HEK293 (cell line): ENCODE data around the gene PET117.

Experiments
- CTCF ChIA-PET: fragments of 350-600 bp; formaldehyde crosslinking; extraction: SDS; loops from one replicate; lab custom pipeline; 2021; ENCODE audit warnings: antibody characterized with exemption; lab: Yijun Ruan, JAX
- POLR2A ChIA-PET: fragments of 300-600 bp; formaldehyde crosslinking; extraction: SDS; loops from one replicate; lab custom pipeline; 2020; ENCODE audit warnings: antibody characterized with exemption, inconsistent platforms; lab: Yijun Ruan, JAX
- H3K27ac ChIP-seq: fragments of 200-500 bp; sonication (Bioruptor generic); 2 replicates; pipeline ENCODE4 v1.5.1; 2014; ENCODE audit warnings: low read depth, low read length, control low read depth, inconsistent platforms; ENCODE audit errors: extremely low read depth
- H3K36me3 ChIP-seq, 2 experiments: fragments of 200-500 bp in 1 of 2; sonication (Bioruptor generic) in 1 of 2; 1 replicate in 1 of 2; 2 replicates in 1 of 2; pipeline ENCODE4 v1.5.1; 2014 to 2017; ENCODE audit warnings: inconsistent platforms in 2 of 2, low read length in 2 of 2; ENCODE audit not compliant: control insufficient read depth in 2 of 2, insufficient read depth in 1 of 2
- H3K4me1 ChIP-seq: fragments of 200-500 bp; sonication (Bioruptor generic); 2 replicates; pipeline ENCODE4 v1.5.1; 2014; ENCODE audit warnings: mild to moderate bottlenecking, low read length, inconsistent platforms; ENCODE audit not compliant: control insufficient read depth, insufficient read depth
- H3K4me3 ChIP-seq: 2 replicates; pipeline ENCODE4 v1.5.1; 2011; ENCODE audit warnings: low read depth, mild to moderate bottlenecking, control low read depth, low read length, moderate library complexity
- H3K9me3 ChIP-seq: fragments of 200-500 bp; sonication (Bioruptor generic); 2 replicates; pipeline ENCODE4 v1.5.1; 2014; ENCODE audit warnings: low read depth, low read length, inconsistent platforms; ENCODE audit not compliant: control insufficient read depth, insufficient read depth
- OVOL3 ChIP-seq: fragments of 450-650 bp; formaldehyde crosslinking; IDR thresholded peaks from 2 replicates; pipeline ENCODE4 v1.5.1; 2016; ENCODE audit warnings: missing biosample characterization, missing genetic modification characterization
- RBAK ChIP-seq: fragments of 450-650 bp; formaldehyde crosslinking; IDR thresholded peaks from 2 replicates; pipeline ENCODE4 v1.5.1; 2016; ENCODE audit warnings: missing biosample characterization, missing genetic modification characterization
- WT1 ChIP-seq: fragments of 450-650 bp; formaldehyde crosslinking; IDR thresholded peaks from 2 replicates; pipeline ENCODE4 v1.5.1; 2016; ENCODE audit warnings: missing biosample characterization, missing genetic modification characterization
- ZBTB7A ChIP-seq: fragments of 450-650 bp; formaldehyde crosslinking; IDR thresholded peaks from 2 replicates; pipeline ENCODE4 v1.5.1; 2016; ENCODE audit warnings: low read depth, missing biosample characterization, missing genetic modification characterization
- ZEB2 ChIP-seq: fragments of 450-650 bp; formaldehyde crosslinking; IDR thresholded peaks from 2 replicates; pipeline ENCODE4 v1.5.1; 2016; ENCODE audit warnings: missing biosample characterization, missing genetic modification characterization
- ZFP69B ChIP-seq: fragments of 450-650 bp; formaldehyde crosslinking; IDR thresholded peaks from 2 replicates; pipeline ENCODE4 v1.5.1; 2016; ENCODE audit warnings: missing biosample characterization, missing genetic modification characterization
- ZNF10 ChIP-seq: fragments of 450-650 bp; formaldehyde crosslinking; IDR thresholded peaks from 2 replicates; pipeline ENCODE4 v1.5.1; 2017; ENCODE audit warnings: missing biosample characterization, missing genetic modification characterization
- ZNF132 ChIP-seq: fragments of 450-650 bp; formaldehyde crosslinking; IDR thresholded peaks from 2 replicates; pipeline ENCODE4 v1.5.1; 2017; ENCODE audit warnings: missing biosample characterization, missing genetic modification characterization, borderline replicate concordance
- ZNF16 ChIP-seq: fragments of 450-650 bp; formaldehyde crosslinking; IDR thresholded peaks from 2 replicates; pipeline ENCODE4 v1.5.1; 2016; ENCODE audit warnings: low read depth, missing biosample characterization, missing genetic modification characterization
- ZNF174 ChIP-seq: fragments of 450-650 bp; formaldehyde crosslinking; IDR thresholded peaks from 2 replicates; pipeline ENCODE4 v1.5.0; 2017; ENCODE audit warnings: missing biosample characterization, mild to moderate bottlenecking, missing genetic modification characterization
- ZNF23 ChIP-seq: fragments of 450-650 bp; formaldehyde crosslinking; IDR thresholded peaks from 2 replicates; pipeline ENCODE4 v1.5.1; 2016; ENCODE audit warnings: missing biosample characterization, missing genetic modification characterization, borderline replicate concordance
- ZNF311 ChIP-seq: fragments of 450-650 bp; formaldehyde crosslinking; IDR thresholded peaks from 2 replicates; pipeline ENCODE4 v1.5.1; 2017; ENCODE audit warnings: missing biosample characterization, missing genetic modification characterization, borderline replicate concordance
- ZNF366 ChIP-seq: fragments of 450-650 bp; formaldehyde crosslinking; conservative IDR thresholded peaks from 2 replicates; pipeline ENCODE4 v1.5.1; 2016; ENCODE audit warnings: missing biosample characterization, missing genetic modification characterization
- ZNF416 ChIP-seq: fragments of 450-650 bp; formaldehyde crosslinking; IDR thresholded peaks from 2 replicates; pipeline ENCODE4 v1.5.1; 2016; ENCODE audit warnings: missing biosample characterization, missing genetic modification characterization
- ZNF549 ChIP-seq: fragments of 450-650 bp; IDR thresholded peaks from 2 replicates; pipeline ENCODE4 v1.5.1; 2018; ENCODE audit warnings: missing biosample characterization, missing genetic modification characterization, mild to moderate bottlenecking, inconsistent platforms, moderate library complexity
- ZNF621 ChIP-seq: fragments of 450-650 bp; formaldehyde crosslinking; IDR thresholded peaks from 2 replicates; pipeline ENCODE4 v1.5.1; 2017; ENCODE audit warnings: missing biosample characterization, missing genetic modification characterization
- ZNF670 ChIP-seq: fragments of 450-650 bp; formaldehyde crosslinking; IDR thresholded peaks from 2 replicates; pipeline ENCODE4 v1.5.1; 2016; ENCODE audit warnings: missing biosample characterization, missing genetic modification characterization, low read depth
- ZSCAN16 ChIP-seq: fragments of 450-650 bp; formaldehyde crosslinking; IDR thresholded peaks from 2 replicates; pipeline ENCODE4 v1.5.1; 2016; ENCODE audit warnings: missing biosample characterization, missing genetic modification characterization
- TF ChIP-seq, protein P1 (sequence below): fragments of 450-650 bp; formaldehyde crosslinking; IDR thresholded peaks from 2 replicates; pipeline ENCODE4 v1.5.1; 2016; ENCODE audit warnings: missing biosample characterization, missing genetic modification characterization
- TF ChIP-seq, protein P2 (sequence below): fragments of 450-650 bp; formaldehyde crosslinking; IDR thresholded peaks from 2 replicates; pipeline ENCODE4 v1.5.1; 2016; ENCODE audit warnings: missing biosample characterization, missing genetic modification characterization
- TF ChIP-seq, protein P3 (sequence below): fragments of 450-650 bp; formaldehyde crosslinking; IDR thresholded peaks from 2 replicates; pipeline ENCODE4 v1.5.1; 2016; ENCODE audit warnings: missing biosample characterization, missing genetic modification characterization, borderline replicate concordance
- TF ChIP-seq, protein P4 (sequence below): fragments of 450-650 bp; IDR thresholded peaks from 2 replicates; pipeline ENCODE4 v1.5.1; 2018; ENCODE audit warnings: missing biosample characterization, mild to moderate bottlenecking, missing genetic modification characterization
- TF ChIP-seq, protein P5 (sequence below): fragments of 450-650 bp; formaldehyde crosslinking; IDR thresholded peaks from 2 replicates; pipeline ENCODE4 v1.5.1; 2016; ENCODE audit warnings: missing biosample characterization, missing genetic modification characterization, low read depth

Gene PET117

DNA sequence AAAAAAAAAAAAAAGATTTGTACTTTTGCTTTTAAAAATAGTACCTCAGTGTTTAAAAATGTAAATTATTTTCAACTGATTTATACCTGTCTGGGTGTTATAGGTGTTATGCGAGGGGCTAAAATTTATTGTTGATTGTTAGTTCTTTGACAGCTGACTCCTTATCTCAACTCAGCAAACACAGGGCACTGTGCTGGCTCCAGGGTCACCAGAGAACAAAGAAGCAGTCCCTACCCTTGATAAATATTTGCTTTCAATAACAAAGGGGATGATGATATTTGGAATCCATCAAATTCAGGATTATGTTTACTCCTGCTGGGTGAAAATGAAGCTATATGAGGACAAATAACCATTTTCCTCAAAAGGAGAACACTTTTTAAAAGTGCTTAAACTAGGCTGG, 34.2 kb upstream of the PET117 start (continued):
- TF ChIP-seq, protein P1, sequence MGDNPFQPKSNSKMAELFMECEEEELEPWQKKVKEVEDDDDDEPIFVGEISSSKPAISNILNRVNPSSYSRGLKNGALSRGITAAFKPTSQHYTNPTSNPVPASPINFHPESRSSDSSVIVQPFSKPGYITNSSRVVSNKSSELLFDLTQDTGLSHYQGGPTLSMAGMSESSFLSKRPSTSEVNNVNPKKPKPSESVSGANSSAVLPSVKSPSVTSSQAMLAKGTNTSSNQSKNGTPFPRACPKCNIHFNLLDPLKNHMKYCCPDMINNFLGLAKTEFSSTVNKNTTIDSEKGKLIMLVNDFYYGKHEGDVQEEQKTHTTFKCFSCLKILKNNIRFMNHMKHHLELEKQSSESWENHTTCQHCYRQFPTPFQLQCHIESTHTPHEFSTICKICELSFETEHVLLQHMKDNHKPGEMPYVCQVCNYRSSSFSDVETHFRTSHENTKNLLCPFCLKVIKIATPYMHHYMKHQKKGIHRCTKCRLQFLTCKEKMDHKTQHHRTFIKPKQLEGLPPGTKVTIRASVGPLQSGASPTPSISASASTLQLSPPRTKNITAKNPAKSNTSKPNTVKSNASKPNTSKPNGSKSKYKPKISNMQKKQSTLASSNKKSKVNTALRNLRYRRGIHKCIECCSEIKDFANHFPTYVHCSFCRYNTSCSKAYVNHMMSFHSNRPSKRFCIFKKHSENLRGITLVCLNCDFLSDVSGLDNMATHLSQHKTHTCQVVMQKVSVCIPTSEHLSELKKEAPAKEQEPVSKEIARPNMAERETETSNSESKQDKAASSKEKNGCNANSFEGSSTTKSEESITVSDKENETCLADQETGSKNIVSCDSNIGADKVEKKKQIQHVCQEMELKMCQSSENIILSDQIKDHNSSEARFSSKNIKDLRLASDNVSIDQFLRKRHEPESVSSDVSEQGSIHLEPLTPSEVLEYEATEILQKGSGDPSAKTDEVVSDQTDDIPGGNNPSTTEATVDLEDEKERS (tag by site-specific recombination): no peak
- TF ChIP-seq ZNF416 (tag by site-specific recombination) (no peak), ZFP69B (no peak), ZNF366 (tag by site-specific recombination) (no peak), OVOL3 (no peak), ZNF670 (tag by site-specific recombination) (no peak), RBAK (tag by site-specific recombination) (no peak), ZNF621 (no peak), ZEB2 (tag by site-specific recombination) (no peak), WT1 (tag by site-specific recombination) (no peak), ZNF174 (tag by site-specific recombination) (no peak)

DNA sequence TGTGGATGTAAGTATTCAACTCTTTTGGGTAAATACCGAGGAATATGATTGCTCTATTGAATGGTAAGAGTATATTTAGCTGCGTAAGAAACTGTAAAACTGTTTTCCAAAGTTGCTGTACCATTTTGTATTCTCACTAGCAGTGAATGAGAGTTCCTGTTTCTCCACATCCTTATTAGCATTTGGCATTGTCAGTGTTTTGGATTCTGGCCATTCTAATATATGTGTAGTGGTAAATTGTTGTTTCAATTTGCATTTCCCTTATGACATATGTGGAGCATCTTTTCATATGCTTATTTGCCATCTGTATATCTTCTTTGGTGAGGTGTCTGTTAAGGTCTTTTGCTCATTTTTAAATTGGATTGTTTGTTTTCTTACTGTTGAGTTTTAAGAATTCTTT, 29.3 kb upstream of the PET117 start:
- Histone ChIP-seq H3K36me3 (no peaks in the 10 kb centered on the region), H3K4me1 (no peaks in the 10 kb centered on the region), H3K9me3 (no peaks in the 10 kb centered on the region), H3K27ac (no peak overlapping the region), H3K4me3 (no peak overlapping the region)
- POLR2A ChIA-PET: no interaction called here
- CTCF ChIA-PET: no interaction called here
- TF ChIP-seq ZNF132: no peak
- no peak for TF ChIP-seq ZNF549 (tag by site-specific recombination)
- no peak for TF ChIP-seq ZNF311 (tag by site-specific recombination)
- TF ChIP-seq, protein P2, sequence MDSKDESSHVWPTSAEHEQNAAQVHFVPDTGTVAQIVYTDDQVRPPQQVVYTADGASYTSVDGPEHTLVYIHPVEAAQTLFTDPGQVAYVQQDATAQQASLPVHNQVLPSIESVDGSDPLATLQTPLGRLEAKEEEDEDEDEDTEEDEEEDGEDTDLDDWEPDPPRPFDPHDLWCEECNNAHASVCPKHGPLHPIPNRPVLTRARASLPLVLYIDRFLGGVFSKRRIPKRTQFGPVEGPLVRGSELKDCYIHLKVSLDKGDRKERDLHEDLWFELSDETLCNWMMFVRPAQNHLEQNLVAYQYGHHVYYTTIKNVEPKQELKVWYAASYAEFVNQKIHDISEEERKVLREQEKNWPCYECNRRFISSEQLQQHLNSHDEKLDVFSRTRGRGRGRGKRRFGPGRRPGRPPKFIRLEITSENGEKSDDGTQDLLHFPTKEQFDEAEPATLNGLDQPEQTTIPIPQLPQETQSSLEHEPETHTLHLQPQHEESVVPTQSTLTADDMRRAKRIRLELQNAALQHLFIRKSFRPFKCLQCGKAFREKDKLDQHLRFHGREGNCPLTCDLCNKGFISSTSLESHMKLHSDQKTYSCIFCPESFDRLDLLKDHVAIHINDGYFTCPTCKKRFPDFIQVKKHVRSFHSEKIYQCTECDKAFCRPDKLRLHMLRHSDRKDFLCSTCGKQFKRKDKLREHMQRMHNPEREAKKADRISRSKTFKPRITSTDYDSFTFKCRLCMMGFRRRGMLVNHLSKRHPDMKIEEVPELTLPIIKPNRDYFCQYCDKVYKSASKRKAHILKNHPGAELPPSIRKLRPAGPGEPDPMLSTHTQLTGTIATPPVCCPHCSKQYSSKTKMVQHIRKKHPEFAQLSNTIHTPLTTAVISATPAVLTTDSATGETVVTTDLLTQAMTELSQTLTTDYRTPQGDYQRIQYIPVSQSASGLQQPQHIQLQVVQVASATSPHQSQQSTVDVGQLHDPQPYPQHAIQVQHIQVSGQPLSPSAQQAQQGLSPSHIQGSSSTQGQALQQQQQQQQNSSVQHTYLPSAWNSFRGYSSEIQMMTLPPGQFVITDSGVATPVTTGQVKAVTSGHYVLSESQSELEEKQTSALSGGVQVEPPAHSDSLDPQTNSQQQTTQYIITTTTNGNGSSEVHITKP: no peak
- TF ChIP-seq, protein P3, sequence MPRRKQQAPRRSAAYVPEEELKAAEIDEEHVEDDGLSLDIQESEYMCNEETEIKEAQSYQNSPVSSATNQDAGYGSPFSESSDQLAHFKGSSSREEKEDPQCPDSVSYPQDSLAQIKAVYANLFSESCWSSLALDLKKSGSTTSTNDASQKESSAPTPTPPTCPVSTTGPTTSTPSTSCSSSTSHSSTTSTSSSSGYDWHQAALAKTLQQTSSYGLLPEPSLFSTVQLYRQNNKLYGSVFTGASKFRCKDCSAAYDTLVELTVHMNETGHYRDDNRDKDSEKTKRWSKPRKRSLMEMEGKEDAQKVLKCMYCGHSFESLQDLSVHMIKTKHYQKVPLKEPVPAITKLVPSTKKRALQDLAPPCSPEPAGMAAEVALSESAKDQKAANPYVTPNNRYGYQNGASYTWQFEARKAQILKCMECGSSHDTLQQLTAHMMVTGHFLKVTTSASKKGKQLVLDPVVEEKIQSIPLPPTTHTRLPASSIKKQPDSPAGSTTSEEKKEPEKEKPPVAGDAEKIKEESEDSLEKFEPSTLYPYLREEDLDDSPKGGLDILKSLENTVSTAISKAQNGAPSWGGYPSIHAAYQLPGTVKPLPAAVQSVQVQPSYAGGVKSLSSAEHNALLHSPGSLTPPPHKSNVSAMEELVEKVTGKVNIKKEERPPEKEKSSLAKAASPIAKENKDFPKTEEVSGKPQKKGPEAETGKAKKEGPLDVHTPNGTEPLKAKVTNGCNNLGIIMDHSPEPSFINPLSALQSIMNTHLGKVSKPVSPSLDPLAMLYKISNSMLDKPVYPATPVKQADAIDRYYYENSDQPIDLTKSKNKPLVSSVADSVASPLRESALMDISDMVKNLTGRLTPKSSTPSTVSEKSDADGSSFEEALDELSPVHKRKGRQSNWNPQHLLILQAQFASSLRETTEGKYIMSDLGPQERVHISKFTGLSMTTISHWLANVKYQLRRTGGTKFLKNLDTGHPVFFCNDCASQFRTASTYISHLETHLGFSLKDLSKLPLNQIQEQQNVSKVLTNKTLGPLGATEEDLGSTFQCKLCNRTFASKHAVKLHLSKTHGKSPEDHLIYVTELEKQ (tag by site-specific recombination): no peak
- TF ChIP-seq, protein P4, sequence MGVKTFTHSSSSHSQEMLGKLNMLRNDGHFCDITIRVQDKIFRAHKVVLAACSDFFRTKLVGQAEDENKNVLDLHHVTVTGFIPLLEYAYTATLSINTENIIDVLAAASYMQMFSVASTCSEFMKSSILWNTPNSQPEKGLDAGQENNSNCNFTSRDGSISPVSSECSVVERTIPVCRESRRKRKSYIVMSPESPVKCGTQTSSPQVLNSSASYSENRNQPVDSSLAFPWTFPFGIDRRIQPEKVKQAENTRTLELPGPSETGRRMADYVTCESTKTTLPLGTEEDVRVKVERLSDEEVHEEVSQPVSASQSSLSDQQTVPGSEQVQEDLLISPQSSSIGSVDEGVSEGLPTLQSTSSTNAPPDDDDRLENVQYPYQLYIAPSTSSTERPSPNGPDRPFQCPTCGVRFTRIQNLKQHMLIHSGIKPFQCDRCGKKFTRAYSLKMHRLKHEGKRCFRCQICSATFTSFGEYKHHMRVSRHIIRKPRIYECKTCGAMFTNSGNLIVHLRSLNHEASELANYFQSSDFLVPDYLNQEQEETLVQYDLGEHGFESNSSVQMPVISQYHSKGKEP: no peak
- no peak for TF ChIP-seq ZNF23 (tag by site-specific recombination)
- TF ChIP-seq, protein P5, sequence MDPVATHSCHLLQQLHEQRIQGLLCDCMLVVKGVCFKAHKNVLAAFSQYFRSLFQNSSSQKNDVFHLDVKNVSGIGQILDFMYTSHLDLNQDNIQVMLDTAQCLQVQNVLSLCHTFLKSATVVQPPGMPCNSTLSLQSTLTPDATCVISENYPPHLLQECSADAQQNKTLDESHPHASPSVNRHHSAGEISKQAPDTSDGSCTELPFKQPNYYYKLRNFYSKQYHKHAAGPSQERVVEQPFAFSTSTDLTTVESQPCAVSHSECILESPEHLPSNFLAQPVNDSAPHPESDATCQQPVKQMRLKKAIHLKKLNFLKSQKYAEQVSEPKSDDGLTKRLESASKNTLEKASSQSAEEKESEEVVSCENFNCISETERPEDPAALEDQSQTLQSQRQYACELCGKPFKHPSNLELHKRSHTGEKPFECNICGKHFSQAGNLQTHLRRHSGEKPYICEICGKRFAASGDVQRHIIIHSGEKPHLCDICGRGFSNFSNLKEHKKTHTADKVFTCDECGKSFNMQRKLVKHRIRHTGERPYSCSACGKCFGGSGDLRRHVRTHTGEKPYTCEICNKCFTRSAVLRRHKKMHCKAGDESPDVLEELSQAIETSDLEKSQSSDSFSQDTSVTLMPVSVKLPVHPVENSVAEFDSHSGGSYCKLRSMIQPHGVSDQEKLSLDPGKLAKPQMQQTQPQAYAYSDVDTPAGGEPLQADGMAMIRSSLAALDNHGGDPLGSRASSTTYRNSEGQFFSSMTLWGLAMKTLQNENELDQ (tag by site-specific recombination): no peak
- no peak for TF ChIP-seq ZBTB7A (tag by site-specific recombination)
- no peak for TF ChIP-seq ZSCAN16 (tag by site-specific recombination)
- no peak for TF ChIP-seq ZNF10
- no peak for TF ChIP-seq ZNF16 (tag by site-specific recombination)
